Parathyroid adenoma (tissue), 2 donors: ENCODE measurements around the gene ATP9B.
"Not testable (repeated sequence)": the region's sequence is repeated elsewhere in the genome, so short reads cannot be mapped to it uniquely, and the experiment has no call there.

Source experiments
- H2AFZ ChIP-seq: fragments of 300-600 bp; sonication (generic); one replicate; pipeline ENCODE4 v1.7.0; 2017; ENCODE audit warnings: antibody characterized with exemption, mild to moderate bottlenecking
- H3K27ac ChIP-seq: fragments of 300-600 bp; sonication (generic); one replicate; pipeline ENCODE4 v1.7.0; 2017
- H3K27me3 ChIP-seq: fragments of 300-600 bp; sonication (generic); one replicate; pipeline ENCODE4 v1.7.0; 2017; ENCODE audit warnings: low read length; ENCODE audit not compliant: control insufficient read depth, insufficient read depth
- H3K36me3 ChIP-seq: fragments of 300-600 bp; sonication (generic); one replicate; pipeline ENCODE4 v1.7.0; 2017; ENCODE audit warnings: low read length; ENCODE audit not compliant: control insufficient read depth, insufficient read depth
- H3K4me1 ChIP-seq: fragments of 300-600 bp; sonication (generic); one replicate; pipeline ENCODE4 v1.7.0; 2017; ENCODE audit warnings: control low read depth
- H3K4me2 ChIP-seq: fragments of 300-600 bp; sonication (generic); one replicate; pipeline ENCODE4 v1.7.0; 2017; ENCODE audit warnings: low read length
- H3K4me3 ChIP-seq: fragments of 300-600 bp; sonication (generic); one replicate; pipeline ENCODE4 v1.7.0; 2017; ENCODE audit warnings: low read depth, low read length
- H3K79me2 ChIP-seq: fragments of 300-600 bp; sonication (generic); one replicate; pipeline ENCODE4 v1.7.0; 2017; ENCODE audit warnings: control low read depth
- H3K9ac ChIP-seq: fragments of 300-600 bp; sonication (generic); one replicate; pipeline ENCODE4 v1.7.0; 2017; ENCODE audit warnings: mild to moderate bottlenecking
- H3K9me3 ChIP-seq: fragments of 300-600 bp; sonication (generic); one replicate; pipeline ENCODE4 v1.7.0; 2017; ENCODE audit warnings: low read length; ENCODE audit not compliant: control insufficient read depth
- TF ChIP-seq, protein P1 (sequence below): fragments of 300-600 bp; sonication (generic); IDR thresholded peaks from one replicate; pipeline ENCODE4 v1.7.0; 2017; ENCODE audit warnings: antibody characterized with exemption, mild to moderate bottlenecking
- donor health status: primary hyperparathyroidism.

The ATP9B gene

DNA sequence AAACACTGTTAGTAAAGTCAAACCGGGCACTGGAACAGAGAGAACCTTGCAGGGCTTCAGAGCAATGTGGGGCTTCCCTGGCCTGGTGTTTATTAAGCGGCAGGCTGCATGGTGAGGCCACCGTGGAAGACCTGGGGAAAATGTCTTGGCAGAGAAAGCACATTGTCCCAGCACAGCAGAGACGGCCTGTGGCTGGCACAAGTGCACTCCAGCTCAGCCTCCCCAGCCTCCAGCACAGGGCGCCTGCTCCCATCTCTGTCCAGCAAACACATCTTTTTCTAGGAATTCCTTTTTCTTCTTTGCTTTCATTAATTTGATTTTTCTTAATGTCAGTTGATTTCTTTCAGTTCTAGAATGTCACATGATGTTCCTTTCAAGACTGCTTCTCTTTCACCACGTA, 188.3 kb downstream of the ATP9B start:
- Histone ChIP-seq H3K36me3 (no peaks in the 10 kb centered on the region), H3K9ac (no peak overlapping the region), H3K27ac (no peak overlapping the region), H3K9me3 (no peaks in the 10 kb centered on the region), H2AFZ (no peak overlapping the region), H3K4me1 (no peaks in the 10 kb centered on the region), H3K4me2 (no peak overlapping the region), H3K27me3 (no peaks in the 10 kb centered on the region), H3K4me3 (no peak overlapping the region), H3K79me2 (no peaks in the 10 kb centered on the region)
- TF ChIP-seq, protein P1, sequence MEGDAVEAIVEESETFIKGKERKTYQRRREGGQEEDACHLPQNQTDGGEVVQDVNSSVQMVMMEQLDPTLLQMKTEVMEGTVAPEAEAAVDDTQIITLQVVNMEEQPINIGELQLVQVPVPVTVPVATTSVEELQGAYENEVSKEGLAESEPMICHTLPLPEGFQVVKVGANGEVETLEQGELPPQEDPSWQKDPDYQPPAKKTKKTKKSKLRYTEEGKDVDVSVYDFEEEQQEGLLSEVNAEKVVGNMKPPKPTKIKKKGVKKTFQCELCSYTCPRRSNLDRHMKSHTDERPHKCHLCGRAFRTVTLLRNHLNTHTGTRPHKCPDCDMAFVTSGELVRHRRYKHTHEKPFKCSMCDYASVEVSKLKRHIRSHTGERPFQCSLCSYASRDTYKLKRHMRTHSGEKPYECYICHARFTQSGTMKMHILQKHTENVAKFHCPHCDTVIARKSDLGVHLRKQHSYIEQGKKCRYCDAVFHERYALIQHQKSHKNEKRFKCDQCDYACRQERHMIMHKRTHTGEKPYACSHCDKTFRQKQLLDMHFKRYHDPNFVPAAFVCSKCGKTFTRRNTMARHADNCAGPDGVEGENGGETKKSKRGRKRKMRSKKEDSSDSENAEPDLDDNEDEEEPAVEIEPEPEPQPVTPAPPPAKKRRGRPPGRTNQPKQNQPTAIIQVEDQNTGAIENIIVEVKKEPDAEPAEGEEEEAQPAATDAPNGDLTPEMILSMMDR = no peak

DNA sequence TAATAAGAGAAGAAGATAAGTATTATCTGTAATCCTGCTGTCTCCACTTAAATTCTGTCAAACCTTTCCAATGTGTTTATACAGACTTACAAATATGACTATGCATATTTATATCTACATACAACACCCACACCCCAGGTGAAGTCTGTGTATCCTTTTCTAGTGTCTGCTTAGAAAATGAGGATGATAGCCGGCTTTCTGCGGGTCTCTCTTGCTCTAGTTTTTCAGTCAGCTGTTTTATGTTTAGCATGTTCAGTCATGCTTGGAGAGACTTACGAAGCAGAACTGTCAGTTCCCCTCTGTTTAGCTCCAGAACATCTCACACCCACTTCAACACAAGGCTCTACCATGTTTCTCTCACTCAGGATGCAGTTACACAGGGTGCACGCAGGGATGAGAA, 189.3 kb downstream of the ATP9B start:
- Histone ChIP-seq H3K79me2 (no peaks in the 10 kb centered on the region), H3K4me3 (no peak overlapping the region), H3K27me3 (no peaks in the 10 kb centered on the region), H3K9me3 (no peaks in the 10 kb centered on the region), H3K9ac (no peak overlapping the region), H3K4me2 (no peak overlapping the region), H3K27ac (no peak overlapping the region), H3K36me3 (no peaks in the 10 kb centered on the region), H2AFZ (no peak overlapping the region), H3K4me1 (no peaks in the 10 kb centered on the region)
- TF ChIP-seq, protein P1 = no peak

DNA sequence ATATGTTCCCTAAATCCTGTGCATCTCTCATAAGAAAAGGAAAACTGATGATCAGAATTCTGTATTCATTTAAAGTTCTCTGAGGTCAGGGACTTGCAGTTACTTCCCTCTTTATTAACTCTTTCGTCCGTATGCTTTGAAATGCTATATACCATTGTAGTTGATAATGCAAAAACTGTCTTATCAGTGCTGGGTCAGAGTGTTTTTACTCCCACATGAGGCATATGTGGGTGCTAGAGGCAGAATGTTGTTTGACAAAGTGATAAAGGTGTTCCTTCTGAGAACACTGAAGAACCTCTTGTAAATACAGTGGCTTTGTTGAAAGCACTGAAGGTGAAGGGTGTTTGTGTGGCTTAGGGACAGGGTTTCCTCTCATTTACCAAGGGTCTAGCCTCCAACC, 190.0 kb downstream of the ATP9B start:
- no peaks in the 10 kb centered on the region for H3K36me3 ChIP-seq
- no peaks in the 10 kb centered on the region for H3K9me3 ChIP-seq
- TF ChIP-seq, protein P1 = no peak
- no peaks in the 10 kb centered on the region for H3K27me3 ChIP-seq
- H3K4me3 ChIP-seq = no peak overlapping the region
- H2AFZ ChIP-seq = no peak overlapping the region
- no peak overlapping the region for H3K9ac ChIP-seq
- no peaks in the 10 kb centered on the region for H3K4me1 ChIP-seq
- no peak overlapping the region for H3K27ac ChIP-seq
- no peak overlapping the region for H3K4me2 ChIP-seq
- H3K79me2 ChIP-seq = no peaks in the 10 kb centered on the region

GRCh38 chr18:79260023-79260422, 190.8 kb downstream of the ATP9B start:
- no peak overlapping the region for H2AFZ ChIP-seq
- H3K79me2 ChIP-seq = no peaks in the 10 kb centered on the region
- no peaks in the 10 kb centered on the region for H3K9me3 ChIP-seq
- no peaks in the 10 kb centered on the region for H3K36me3 ChIP-seq
- TF ChIP-seq, protein P1 = no peak
- H3K27me3 ChIP-seq = no peaks in the 10 kb centered on the region
- H3K9ac ChIP-seq = no peak overlapping the region
- no peak overlapping the region for H3K27ac ChIP-seq
- H3K4me3 ChIP-seq = no peak overlapping the region
- H3K4me1 ChIP-seq = no peaks in the 10 kb centered on the region
- H3K4me2 ChIP-seq = no peak overlapping the region

GRCh38 chr18:79260510-79260909, 191.3 kb downstream of the ATP9B start:
- Histone ChIP-seq H2AFZ (no peak overlapping the region), H3K9ac (no peak overlapping the region), H3K4me3 (no peak overlapping the region), H3K27ac (no peak overlapping the region), H3K79me2 (no peaks in the 10 kb centered on the region), H3K36me3 (no peaks in the 10 kb centered on the region), H3K9me3 (no peaks in the 10 kb centered on the region), H3K4me1 (no peaks in the 10 kb centered on the region), H3K27me3 (no peaks in the 10 kb centered on the region), H3K4me2 (no peak overlapping the region)
- TF ChIP-seq, protein P1 = no peak

- not testable (repeated sequence) for H3K79me2 ChIP-seq, H2AFZ ChIP-seq, H3K4me1 ChIP-seq, H3K9ac ChIP-seq, H3K36me3 ChIP-seq, H3K4me3 ChIP-seq, H3K4me2 ChIP-seq, H3K27me3 ChIP-seq, H3K9me3 ChIP-seq, H3K27ac ChIP-seq
These were observed 195.9 kb downstream of the ATP9B start for GRCh38 chr18:79265068-79265467.

DNA sequence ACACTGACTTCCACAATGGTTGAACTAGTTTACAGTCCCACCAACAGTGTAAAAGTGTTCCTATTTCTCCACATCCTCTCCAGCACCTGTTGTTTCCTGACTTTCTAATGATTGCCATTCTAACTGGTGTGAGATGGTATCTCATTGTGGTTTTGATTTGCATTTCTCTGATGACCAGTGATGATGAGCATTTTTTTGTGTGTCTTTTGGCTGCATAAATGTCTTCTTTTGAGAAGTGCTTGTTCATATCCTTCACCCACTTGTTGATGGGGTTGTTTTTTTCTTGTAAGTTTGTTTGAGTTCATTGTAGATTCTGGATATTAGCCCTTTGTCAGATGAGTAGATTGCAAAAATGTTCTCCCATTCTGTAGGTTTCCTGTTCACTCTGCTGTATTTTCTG, 202.6 kb downstream of the ATP9B start:
- H3K4me3 ChIP-seq, H3K79me2 ChIP-seq, H3K27me3 ChIP-seq, H2AFZ ChIP-seq, H3K36me3 ChIP-seq, H3K9ac ChIP-seq, H3K4me1 ChIP-seq, H3K27ac ChIP-seq, H3K4me2 ChIP-seq, H3K9me3 ChIP-seq: not testable (repeated sequence)
